K562 (cell line): Measurements from ENCODE around the gene ANO6. TPM values are rescaled to one million over a fixed set of nuclear protein-coding genes. Genes with fewer than 3 reads are reported as not detected.

ENCODE experiments used
- CTBP1 ChIP-seq: fragments of 450-650 bp; IDR thresholded peaks from 2 replicates; pipeline ENCODE4 v1.6.1; 2016; ENCODE audit warnings: borderline replicate concordance
- EGR1 ChIP-seq: fragments of 450-650 bp; conservative IDR thresholded peaks from 2 replicates; pipeline ENCODE4 v1.6.1; 2017; ENCODE audit warnings: mild to moderate bottlenecking
- ERF ChIP-seq: fragments of 450-650 bp; formaldehyde crosslinking; IDR thresholded peaks from 2 replicates; pipeline ENCODE4 v1.4.0; 2020; ENCODE audit warnings: mild to moderate bottlenecking, mixed read lengths
- GATAD2A ChIP-seq: fragments of 450-650 bp; IDR thresholded peaks from 2 replicates; pipeline ENCODE4 v1.6.1; 2017
- GMEB1 ChIP-seq: fragments of 250-450 bp; sonication (Bioruptor Pico); IDR thresholded peaks from 2 replicates; pipeline ENCODE4 v1.4.0; 2020; ENCODE audit warnings: mild to moderate bottlenecking
- HDGF ChIP-seq: fragments of 450-650 bp; IDR thresholded peaks from 2 replicates; pipeline ENCODE4 v1.6.1; 2016
- HMGN3 ChIP-seq: IDR thresholded peaks from 2 replicates; pipeline ENCODE4 v1.6.1; 2011; ENCODE audit warnings: borderline replicate concordance, low read depth, mild to moderate bottlenecking, mixed read lengths, low read length; ENCODE audit not compliant: insufficient read length; ENCODE audit errors: extremely low read depth
- HNRNPLL ChIP-seq: fragments of 200-400 bp; formaldehyde crosslinking; IDR thresholded peaks from 2 replicates; pipeline ENCODE4 v1.6.1; 2017; ENCODE audit warnings: low read length, low read depth, mild to moderate bottlenecking; ENCODE audit not compliant: poor library complexity, severe bottlenecking
- KAT2B ChIP-seq: IDR thresholded peaks from one replicate; pipeline ENCODE4 v1.6.1; 2012; ENCODE audit warnings: low read depth, mild to moderate bottlenecking, control low read depth, inconsistent platforms, low read length, moderate library complexity
- KAT7 ChIP-seq: sonication (generic); formaldehyde crosslinking; IDR thresholded peaks from 2 replicates; pipeline ENCODE4 v1.8.0; 2022; ENCODE audit warnings: missing genetic modification reagents, mild to moderate bottlenecking, borderline replicate concordance
- MIER1 ChIP-seq: fragments of 450-650 bp; IDR thresholded peaks from 2 replicates; pipeline ENCODE4 v1.6.1; 2016; ENCODE audit warnings: antibody characterized with exemption, mild to moderate bottlenecking, low read depth
- MTA2 ChIP-seq: fragments of 450-650 bp; IDR thresholded peaks from 2 replicates; pipeline ENCODE4 v1.6.1; 2016; ENCODE audit warnings: low read depth
- PHB ChIP-seq: fragments of 250-450 bp; sonication (Bioruptor Pico); IDR thresholded peaks from 2 replicates; pipeline ENCODE4 v1.5.0; 2021
- PHF20 ChIP-seq: fragments of 450-650 bp; IDR thresholded peaks from 2 replicates; pipeline ENCODE4 v1.6.1; 2018; ENCODE audit not compliant: partially characterized antibody
- POLR2G ChIP-seq: fragments of 200-400 bp; formaldehyde crosslinking; IDR thresholded peaks from 2 replicates; pipeline ENCODE4 v1.6.1; 2017; ENCODE audit warnings: low read depth, mild to moderate bottlenecking, antibody characterized with exemption, low read length, moderate library complexity
- RBM25 ChIP-seq: fragments of 200-400 bp; formaldehyde crosslinking; IDR thresholded peaks from 2 replicates; pipeline ENCODE4 v1.6.1; 2018; ENCODE audit warnings: low read length, low read depth, moderate library complexity; ENCODE audit not compliant: severe bottlenecking
- SMARCA4 ChIP-seq: fragments of 450-650 bp; IDR thresholded peaks from 2 replicates; pipeline ENCODE4 v1.6.1; 2016
- SMARCC2 ChIP-seq: fragments of 450-650 bp; IDR thresholded peaks from 2 replicates; pipeline ENCODE4 v1.6.1; 2017; ENCODE audit warnings: antibody characterized with exemption, moderate library complexity, mild to moderate bottlenecking, low read depth
- SNRNP70 ChIP-seq: fragments of 200-400 bp; formaldehyde crosslinking; optimal IDR thresholded peaks from 2 replicates; pipeline ENCODE3; 2017; ENCODE audit warnings: low read depth, low read length
- STAT5A ChIP-seq: IDR thresholded peaks from 2 replicates; pipeline ENCODE4 v1.6.1; 2012; ENCODE audit warnings: low read length, inconsistent platforms, borderline replicate concordance
- THAP12 ChIP-seq: fragments of 250-450 bp; sonication (Bioruptor Pico); IDR thresholded peaks from 2 replicates; pipeline ENCODE4 v1.9.0; 2021; ENCODE audit warnings: mild to moderate bottlenecking, inconsistent platforms
- XRCC5 ChIP-seq: fragments of 200-400 bp; formaldehyde crosslinking; IDR thresholded peaks from 2 replicates; pipeline ENCODE4 v1.6.1; 2017; ENCODE audit warnings: low read depth, mild to moderate bottlenecking, low read length
- ZKSCAN8 ChIP-seq: fragments of 200-800 bp; sonication (Bioruptor generic); IDR thresholded peaks from 2 replicates; pipeline ENCODE4 v1.6.1; 2016; ENCODE audit warnings: missing genetic modification characterization, missing compliant biosample characterization
- ZNF212 ChIP-seq: fragments of 450-650 bp; formaldehyde crosslinking; IDR thresholded peaks from 2 replicates; pipeline ENCODE4 v1.4.0; 2020; ENCODE audit warnings: mild to moderate bottlenecking
- polyA plus RNA-seq, 8 experiments: library from polyadenylated mRNA; depleted of rRNA in 4 of 8; stranded (reverse) in 5 of 8; unstranded in 3 of 8; fragments of >200 nt; fragmentation: Nextera tagmentation in 2 of 8; fragmentation: Illumina TruSeq in 1 of 8; extraction: Ambion mirVana in 2 of 8; extraction: Trizol in 1 of 8; gene quantifications; 2 replicates each; pipeline versions ENCODE4 v1.2.1 to v1.2.3, GENCODE V29; 2011 to 2014; ENCODE audit warnings: inconsistent platforms in 1 of 8, missing spikeins in 1 of 8
- total RNA-seq, 7 experiments: library from RNA; depleted of rRNA in 6 of 7; stranded (reverse); fragments of >200 nt in 6 of 7; fragmentation: Illumina TruSeq in 2 of 7; extraction: Trizol in 2 of 7; gene quantifications; 2 replicates each; pipeline versions ENCODE4 v1.2.1 to v1.2.3, GENCODE V29; 2011 to 2021; ENCODE audit warnings: low replicate concordance in 1 of 7

ANO6 gene
- total and polyA plus RNA-seq, 9 of the 15 experiments (the other 6 are each of a cell fraction or from before 2014, with no cell fraction given) = 3.5 to 24.7 (median 20.3) TPM

DNA sequence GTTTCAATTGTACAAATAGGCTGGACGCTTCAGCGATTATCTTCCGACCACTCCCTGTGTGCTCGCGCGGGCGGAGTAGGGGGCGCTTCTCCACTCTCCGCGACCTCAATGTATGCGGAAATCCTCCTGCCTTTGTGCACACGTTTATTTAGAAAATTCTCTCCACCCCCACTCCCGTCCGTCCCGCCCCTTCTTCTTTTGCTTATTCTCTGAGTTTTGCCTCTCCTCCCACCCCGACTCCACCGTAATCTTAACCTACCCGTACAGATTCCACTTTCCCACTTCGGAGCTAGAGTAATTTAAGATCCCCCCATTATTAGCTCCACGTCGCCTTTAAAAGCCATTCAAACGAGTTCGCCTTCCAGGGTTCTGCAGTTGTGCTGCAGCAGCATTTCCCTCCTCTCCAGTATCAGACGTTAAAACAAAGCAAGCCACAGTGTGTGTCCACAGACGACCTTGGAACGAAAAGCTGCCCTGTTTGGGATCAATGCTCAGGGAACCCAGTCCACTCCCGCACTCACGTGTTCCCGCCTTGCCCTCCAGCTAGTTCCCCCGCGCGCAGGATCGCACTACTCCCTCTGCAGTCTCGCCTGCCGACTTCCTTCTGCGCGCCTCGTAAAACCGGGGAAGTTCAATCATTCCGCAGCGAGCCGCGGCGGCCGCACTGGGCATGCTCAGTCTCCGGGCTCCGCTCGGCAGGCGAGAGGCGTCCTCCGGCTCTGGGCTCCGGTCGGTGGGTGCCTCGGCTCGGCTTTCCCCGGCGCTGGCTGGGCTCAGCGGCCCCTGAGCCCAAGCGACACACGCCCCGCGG lies at the start of gene ANO6 (continued):
- TF ChIP-seq KAT7 (CRISPR knock-in tag) (no peak), STAT5A (no peak), MIER1 (no peak), SNRNP70 (no peak), SMARCC2 (0 out of 2 replicates have a peak, but pooled peaks have one; percentile 9), MTA2 (peak; percentile 18), PHB (no peak), PHF20 (no peak), GATAD2A (peak; percentile 46; the same call in 1 of the 2 replicates), RBM25 (no peak), GMEB1 (CRISPR knock-in tag) (0 out of 2 replicates have a peak, but pooled peaks have one; percentile 44), ZKSCAN8 (CRISPR knock-in tag) (no peak), XRCC5 (no peak), ERF (CRISPR knock-in tag) (no peak), CTBP1 (peak; percentile 11; the same call in 1 of the 2 replicates), THAP12 (CRISPR knock-in tag) (peak; percentile 41; the same call in 1 of the 2 replicates), POLR2G (peak; percentile 92), EGR1 (peak; percentile 75), HDGF (no peak), HMGN3 (no peak), HNRNPLL (peak; percentile 37), SMARCA4 (no peak), KAT2B (no peak), ZNF212 (no peak)
